Measurements from ENCODE around the gene ATP11A.

The ATP11A gene

GRCh38 chr13:112738606-112739005 is 48.8 kb downstream of the ATP11A start:
- H3K79me2 ChIP-seq (ENCODE audit: insufficient read depth, low read depth), result no peaks in the 10 kb centered on the region

DNA sequence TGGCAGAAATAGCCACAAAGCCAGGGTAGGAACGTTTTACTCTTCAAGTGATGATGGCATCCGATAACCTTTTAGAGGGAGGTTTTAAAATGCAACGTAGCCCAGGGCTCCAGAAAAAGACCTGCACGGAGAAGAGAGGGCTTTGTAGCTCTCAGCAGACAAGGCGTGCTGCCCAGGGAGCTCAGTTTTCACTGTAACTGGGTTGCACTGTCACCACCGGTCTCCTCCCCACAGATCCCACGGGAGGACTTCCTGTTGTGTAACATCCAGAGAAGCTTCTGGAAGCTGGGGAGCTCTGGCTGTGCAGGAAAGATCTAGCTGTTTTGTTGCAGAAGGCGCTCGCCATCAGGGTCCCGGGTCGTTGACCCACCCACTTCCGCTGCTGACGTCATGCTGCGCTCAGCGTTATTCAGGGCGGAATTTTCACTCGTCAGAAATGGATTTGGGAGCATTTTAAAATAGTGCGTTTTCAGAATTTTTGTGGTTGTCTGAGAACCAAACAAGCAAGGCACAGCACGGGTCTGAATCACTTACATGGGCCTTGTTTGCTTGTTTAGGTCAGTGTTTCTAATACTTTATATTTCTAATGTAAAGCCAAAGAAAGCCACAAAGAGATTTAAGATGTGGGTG is 50.8 kb downstream of the ATP11A start:
- Histone ChIP-seq H3K36me3 (ENCODE audit: insufficient read depth) (no peaks in the 10 kb centered on the region), H3K27me3 (ENCODE audit: insufficient read depth, low read depth) (no peaks in the 10 kb centered on the region), H3K4me2 (no peak overlapping the region), H3K4me3 (IDR thresholded peaks at IDR 0.05; ENCODE audit: insufficient read depth, low read depth, low read length) (no peak overlapping the region), H3K4me1 (ENCODE audit: low read depth, poor library complexity, severe bottlenecking) (no peaks in the 10 kb centered on the region), H2AFZ (ENCODE audit: low read depth) (no peak overlapping the region), H4K20me1 (ENCODE audit: insufficient read depth) (no peaks in the 10 kb centered on the region), H3K27ac (no peak overlapping the region), H3K79me2 (ENCODE audit: insufficient read depth, low read depth) (peaks cover 4% of the 10 kb centered on the region; the same call in 1 of the 2 replicates), H3K9ac (no peak overlapping the region)
- TF ChIP-seq, protein P1, sequence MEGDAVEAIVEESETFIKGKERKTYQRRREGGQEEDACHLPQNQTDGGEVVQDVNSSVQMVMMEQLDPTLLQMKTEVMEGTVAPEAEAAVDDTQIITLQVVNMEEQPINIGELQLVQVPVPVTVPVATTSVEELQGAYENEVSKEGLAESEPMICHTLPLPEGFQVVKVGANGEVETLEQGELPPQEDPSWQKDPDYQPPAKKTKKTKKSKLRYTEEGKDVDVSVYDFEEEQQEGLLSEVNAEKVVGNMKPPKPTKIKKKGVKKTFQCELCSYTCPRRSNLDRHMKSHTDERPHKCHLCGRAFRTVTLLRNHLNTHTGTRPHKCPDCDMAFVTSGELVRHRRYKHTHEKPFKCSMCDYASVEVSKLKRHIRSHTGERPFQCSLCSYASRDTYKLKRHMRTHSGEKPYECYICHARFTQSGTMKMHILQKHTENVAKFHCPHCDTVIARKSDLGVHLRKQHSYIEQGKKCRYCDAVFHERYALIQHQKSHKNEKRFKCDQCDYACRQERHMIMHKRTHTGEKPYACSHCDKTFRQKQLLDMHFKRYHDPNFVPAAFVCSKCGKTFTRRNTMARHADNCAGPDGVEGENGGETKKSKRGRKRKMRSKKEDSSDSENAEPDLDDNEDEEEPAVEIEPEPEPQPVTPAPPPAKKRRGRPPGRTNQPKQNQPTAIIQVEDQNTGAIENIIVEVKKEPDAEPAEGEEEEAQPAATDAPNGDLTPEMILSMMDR (conservative IDR thresholded peaks at IDR 0.05; ENCODE audit: low read depth, low read length), result no peak

More at GRCh38 chr13:112738606-112739005, 48.8 kb downstream of the ATP11A start:
- Histone ChIP-seq H3K4me2 (no peak overlapping the region), H3K4me3 (IDR thresholded peaks at IDR 0.05; ENCODE audit: insufficient read depth, low read depth, low read length) (no peak overlapping the region), H3K9ac (no peak overlapping the region), H4K20me1 (ENCODE audit: insufficient read depth) (no peaks in the 10 kb centered on the region), H3K27ac (no peak overlapping the region), H2AFZ (ENCODE audit: low read depth) (no peak overlapping the region), H3K36me3 (ENCODE audit: insufficient read depth) (no peaks in the 10 kb centered on the region), H3K27me3 (ENCODE audit: insufficient read depth, low read depth) (no peaks in the 10 kb centered on the region), H3K4me1 (ENCODE audit: low read depth, poor library complexity, severe bottlenecking) (no peaks in the 10 kb centered on the region)
- TF ChIP-seq, protein P1 (conservative IDR thresholded peaks at IDR 0.05; ENCODE audit: low read depth, low read length), result no peak

DNA sequence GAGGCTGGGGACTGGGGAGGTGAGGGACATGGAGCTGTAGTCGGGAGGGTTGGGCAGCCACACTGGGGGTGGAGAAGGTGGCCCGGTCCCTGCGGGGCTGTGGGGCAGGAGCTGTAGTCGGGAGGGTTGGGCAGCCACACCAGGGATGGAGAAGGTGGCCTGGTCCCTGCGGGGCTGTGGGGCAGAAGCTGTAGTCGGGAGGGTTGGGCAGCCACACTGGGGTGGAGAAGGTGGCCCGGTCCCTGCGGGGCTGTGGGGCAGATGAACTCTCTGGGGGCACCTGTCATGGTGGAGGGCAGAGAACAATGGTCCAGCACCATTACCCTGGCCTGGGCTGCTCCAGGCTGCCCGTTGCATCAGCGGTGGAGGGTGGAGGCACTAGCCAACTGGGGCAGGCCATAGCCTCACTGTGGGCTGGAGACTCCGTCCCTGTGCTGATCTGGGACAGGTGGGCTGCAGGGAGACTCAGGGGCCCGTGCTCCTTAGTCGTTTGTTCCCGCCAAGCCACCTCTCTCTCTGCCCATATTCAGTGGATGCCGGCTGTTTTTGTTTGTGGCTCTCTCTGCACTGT is 51.4 kb downstream of the ATP11A start:
- no peak overlapping the region for H3K4me3 ChIP-seq (IDR thresholded peaks at IDR 0.05; ENCODE audit: insufficient read depth, low read depth, low read length)
- H3K36me3 ChIP-seq (ENCODE audit: insufficient read depth), result no peaks in the 10 kb centered on the region
- H3K27me3 ChIP-seq (ENCODE audit: insufficient read depth, low read depth), result no peaks in the 10 kb centered on the region
- no peak overlapping the region for H3K27ac ChIP-seq
- no peak overlapping the region for H2AFZ ChIP-seq (ENCODE audit: low read depth)
- no peak overlapping the region for H3K4me2 ChIP-seq
- TF ChIP-seq, protein P1 (conservative IDR thresholded peaks at IDR 0.05; ENCODE audit: low read depth, low read length), result no peak
- no peaks in the 10 kb centered on the region for H3K4me1 ChIP-seq (ENCODE audit: low read depth, poor library complexity, severe bottlenecking)
- H4K20me1 ChIP-seq (ENCODE audit: insufficient read depth), result no peaks in the 10 kb centered on the region
- H3K79me2 ChIP-seq (ENCODE audit: insufficient read depth, low read depth), result peaks cover 4% of the 10 kb centered on the region; the same call in 1 of the 2 replicates
- no peak overlapping the region for H3K9ac ChIP-seq

GRCh38 chr13:112741835-112742570 is 52.2 kb downstream of the ATP11A start:
- no peaks in the 10 kb centered on the region for H3K27me3 ChIP-seq (ENCODE audit: insufficient read depth, low read depth)
- H4K20me1 ChIP-seq (ENCODE audit: insufficient read depth), result no peaks in the 10 kb centered on the region
- no peak overlapping the region for H3K4me2 ChIP-seq
- H3K4me1 ChIP-seq (ENCODE audit: low read depth, poor library complexity, severe bottlenecking), result no peaks in the 10 kb centered on the region
- no peaks in the 10 kb centered on the region for H3K36me3 ChIP-seq (ENCODE audit: insufficient read depth)
- TF ChIP-seq, protein P1 (conservative IDR thresholded peaks at IDR 0.05; ENCODE audit: low read depth, low read length), result no peak
- H2AFZ ChIP-seq (ENCODE audit: low read depth), result no peak overlapping the region
- H3K4me3 ChIP-seq (IDR thresholded peaks at IDR 0.05; ENCODE audit: insufficient read depth, low read depth, low read length), result no peak overlapping the region
- no peak overlapping the region for H3K27ac ChIP-seq
- H3K9ac ChIP-seq, result no peak overlapping the region
- peaks cover 4% of the 10 kb centered on the region; the same call in 1 of the 2 replicates for H3K79me2 ChIP-seq (ENCODE audit: insufficient read depth, low read depth)
